GM18868 (cell line): ENCODE measurements around the gene EPB41.

Experiments used
- ATAC-seq: cut with Tn5 transposase; IDR thresholded peaks from one replicate; pipeline ENCODE4 v1.9.1; 2021; ENCODE audit warnings: mild to moderate bottlenecking, moderate library complexity; ENCODE audit not compliant: unreplicated experiment

Gene EPB41

DNA sequence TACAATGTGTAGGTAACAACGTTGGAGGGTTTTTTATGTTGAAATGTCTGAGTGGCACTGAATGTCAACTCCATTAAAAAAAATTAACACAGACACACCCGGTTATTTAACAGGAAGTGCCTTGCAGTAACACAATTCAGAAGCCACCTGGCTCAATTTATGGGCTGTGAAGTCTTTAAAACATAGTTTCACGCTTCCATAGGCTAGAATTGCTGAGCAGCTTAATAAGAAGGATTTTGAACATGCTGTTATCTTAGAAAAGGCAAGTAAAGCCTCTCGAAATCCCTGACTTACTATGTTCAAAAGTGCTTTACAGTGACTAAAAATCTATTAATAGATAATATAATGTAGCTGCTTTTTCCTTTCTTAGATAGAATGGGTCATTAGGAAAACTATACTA, 247.7 kb downstream of the EPB41 start:
- no peak for ATAC-seq

DNA sequence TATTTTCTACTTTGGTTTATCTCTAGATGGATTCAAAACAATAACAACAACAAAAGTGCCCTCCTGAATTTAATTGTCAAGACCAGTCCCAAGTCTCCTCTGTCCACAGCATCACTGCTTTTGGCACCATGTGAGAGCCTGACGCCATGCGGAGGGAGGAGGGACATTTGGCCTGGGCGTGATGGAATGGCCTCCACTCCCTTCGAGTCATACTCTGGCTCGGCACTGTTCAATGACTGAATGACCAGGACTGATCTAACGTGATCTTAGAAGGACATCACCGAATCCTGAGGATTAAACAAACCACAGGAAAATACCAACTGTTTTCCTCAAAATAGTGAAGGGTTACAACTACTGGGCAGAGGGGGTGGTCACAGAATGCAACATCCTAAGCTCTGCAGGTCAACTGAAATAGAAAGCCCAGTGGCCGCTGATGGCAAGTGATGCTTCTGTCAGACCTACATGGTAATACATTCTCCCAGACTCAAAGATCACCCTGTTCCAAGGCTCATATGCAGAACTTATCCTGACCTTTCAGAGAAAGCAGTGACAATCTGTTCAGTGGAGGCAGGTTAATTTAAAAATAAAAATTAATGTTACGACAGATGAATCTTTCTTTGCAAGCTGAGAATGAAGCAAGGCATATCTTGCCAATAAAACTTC, 248.2 kb downstream of the EPB41 start:
- no peak for ATAC-seq

DNA sequence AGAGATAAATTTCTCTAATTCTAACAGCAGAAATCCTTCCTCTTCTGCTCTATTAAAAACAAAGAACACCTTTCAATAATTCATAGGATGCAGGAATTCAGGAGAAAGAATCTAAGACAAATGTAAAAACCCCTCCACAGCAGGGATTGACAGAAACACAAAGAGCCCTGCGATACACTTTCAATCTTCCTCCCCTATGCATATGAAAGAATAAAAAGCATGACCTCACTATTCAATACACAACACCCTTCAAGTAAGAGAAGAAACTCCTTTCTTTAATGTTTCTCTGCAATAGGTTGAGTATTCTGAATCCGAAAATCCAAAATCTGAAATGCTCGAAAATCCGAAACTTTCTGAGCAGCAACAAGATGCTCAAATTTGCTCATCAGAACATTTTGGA, 250.2 kb downstream of the EPB41 start:
- ATAC-seq = no peak

DNA sequence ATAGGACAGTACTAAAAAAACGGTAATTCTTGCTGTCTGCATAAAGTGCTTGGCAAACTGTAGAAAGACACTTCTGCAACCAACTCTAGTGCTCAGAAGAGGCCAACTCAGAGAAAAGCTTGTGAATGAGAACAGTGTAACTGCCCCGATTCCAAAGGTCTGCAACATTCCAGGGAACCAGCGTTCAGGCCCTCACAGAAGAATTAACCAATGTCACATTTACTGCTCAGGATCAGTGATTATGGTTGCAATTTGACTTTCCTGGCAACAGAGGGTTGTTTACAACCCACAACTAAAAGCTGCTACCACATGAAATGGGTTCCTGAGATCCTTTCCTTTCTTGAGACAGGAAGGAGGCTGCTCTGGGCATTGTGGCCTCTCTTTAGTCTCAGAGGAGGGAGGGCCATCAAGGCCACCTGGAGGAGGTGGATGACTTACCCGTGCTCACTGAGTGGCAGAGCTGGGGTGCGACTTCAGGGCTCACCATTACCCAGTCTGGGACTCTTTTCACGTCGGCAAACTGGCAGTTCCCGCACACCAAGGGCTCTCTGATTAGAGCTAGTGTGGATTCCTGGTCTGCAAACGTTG, 252.0 kb downstream of the EPB41 start:
- ATAC-seq = no peak

DNA sequence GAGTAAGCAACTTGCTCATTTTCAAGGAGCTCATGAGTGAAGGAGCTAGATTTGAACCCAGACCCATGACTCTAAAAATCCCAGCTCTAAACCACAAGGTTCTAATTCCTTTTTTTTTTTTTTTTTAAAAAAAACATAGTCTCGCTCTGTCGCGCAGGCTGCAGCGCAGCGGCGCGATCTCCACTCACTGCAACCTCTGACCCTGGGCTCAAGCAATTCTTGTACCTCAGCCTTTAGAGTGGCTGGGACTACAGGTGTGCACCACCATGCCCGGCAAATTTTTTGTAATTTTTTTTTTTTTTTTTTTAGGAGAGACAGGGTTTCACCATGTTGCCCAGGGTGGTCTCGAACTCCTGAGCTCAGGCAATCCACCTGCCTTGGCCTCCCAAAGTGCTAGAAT, 253.5 kb downstream of the EPB41 start:
- no peak for ATAC-seq
